GM08714 (cell line): ENCODE measurements around the gene CACNA1E.

Source experiments
- H3K4me3 ChIP-seq: fragments of 200-500 bp; sonication (Bioruptor generic); 2 replicates; pipeline ENCODE4 v1.5.1; 2014; ENCODE audit warnings: mild to moderate bottlenecking, low read length, inconsistent platforms
- ZNF274 ChIP-seq: IDR thresholded peaks from 2 replicates; pipeline ENCODE4 v1.6.1; 2012; ENCODE audit warnings: mild to moderate bottlenecking, low read depth, low read length

CACNA1E gene

DNA sequence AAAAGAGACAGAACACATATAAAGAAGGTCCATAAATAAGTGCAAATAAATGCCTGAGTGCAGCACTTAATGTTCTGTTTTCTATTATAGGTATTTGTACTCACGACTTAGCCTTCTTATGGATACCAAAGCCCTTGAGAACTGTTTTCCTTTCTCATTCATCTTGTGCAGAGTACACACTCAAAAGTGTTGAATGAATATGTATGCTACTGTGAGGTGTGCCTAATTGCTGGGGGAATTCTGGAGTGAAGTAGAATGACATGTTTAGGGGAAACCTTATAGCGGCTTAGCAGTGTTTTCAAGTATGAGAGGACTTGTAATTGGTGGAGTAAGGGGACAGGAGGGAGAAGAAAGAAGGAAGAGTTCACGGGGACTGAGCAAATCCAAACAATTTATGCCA, 157.6 kb downstream of the CACNA1E start:
- H3K4me3 ChIP-seq = no peak overlapping the region

DNA sequence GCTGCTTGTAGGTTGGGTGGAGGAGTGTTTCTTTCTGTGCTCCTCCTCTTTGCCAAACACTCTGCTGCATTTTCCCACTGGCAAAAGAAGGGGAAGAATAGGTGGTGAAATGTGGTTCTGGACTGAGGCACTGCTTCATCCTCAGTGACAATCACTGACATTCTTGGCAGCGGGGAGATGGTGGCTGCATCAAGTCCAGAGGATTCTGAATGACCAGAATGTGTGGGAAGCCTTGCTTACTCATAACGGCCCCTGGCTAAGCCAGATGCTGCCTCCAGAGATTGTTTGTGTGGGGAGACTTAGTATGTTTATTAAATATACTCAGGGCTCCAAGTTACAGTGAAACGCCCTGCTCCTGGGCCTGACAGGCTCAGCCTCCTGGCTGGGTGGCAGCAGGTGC, 160.3 kb downstream of the CACNA1E start:
- no peak for TF ChIP-seq ZNF274
- no peak overlapping the region for H3K4me3 ChIP-seq

More for the DNA sequence above, 157.6 kb downstream of the CACNA1E start:
- TF ChIP-seq ZNF274 = no peak

DNA sequence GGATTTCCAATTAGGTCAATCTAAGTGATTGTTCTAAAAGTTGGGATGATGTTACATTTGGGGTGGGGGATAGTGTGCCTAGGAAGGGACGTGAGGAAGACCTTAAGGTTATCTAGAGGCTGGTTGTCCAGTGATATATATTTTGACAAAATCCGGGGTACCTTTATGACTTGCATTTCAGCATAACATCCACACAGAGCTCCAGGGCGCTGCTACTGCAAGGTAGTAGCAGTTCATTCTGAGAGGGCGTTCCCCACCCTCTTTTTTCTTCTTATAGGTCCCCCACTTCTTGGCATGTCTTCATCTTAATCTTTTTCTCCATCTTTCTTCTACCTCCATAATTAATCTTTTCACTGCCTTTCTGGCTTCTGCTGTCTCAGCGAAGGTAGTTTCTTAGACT, 161.9 kb downstream of the CACNA1E start:
- no peak overlapping the region for H3K4me3 ChIP-seq

DNA sequence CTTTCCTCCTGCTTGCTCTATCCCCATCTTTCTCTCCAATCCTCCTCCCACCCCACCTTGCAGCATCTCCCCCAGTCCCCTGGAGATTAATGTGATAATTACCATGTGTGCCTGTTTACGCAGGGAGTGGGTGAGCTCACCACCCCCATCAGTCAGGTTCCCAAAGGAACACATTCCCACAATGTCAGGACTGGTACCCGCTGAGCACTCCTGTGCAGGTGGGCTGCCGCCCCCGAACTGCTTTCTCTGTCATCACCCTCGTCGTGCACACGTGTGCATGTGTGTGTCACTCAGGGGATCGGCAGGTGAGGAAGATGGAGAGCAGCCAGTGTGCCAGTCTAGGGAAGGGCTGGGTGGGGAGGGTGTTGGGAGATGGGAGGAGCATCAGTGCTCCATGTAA, 163.4 kb downstream of the CACNA1E start:
- H3K4me3 ChIP-seq = no peak overlapping the region
- no peak for TF ChIP-seq ZNF274

More for the DNA sequence above, 161.9 kb downstream of the CACNA1E start:
- no peak for TF ChIP-seq ZNF274

DNA sequence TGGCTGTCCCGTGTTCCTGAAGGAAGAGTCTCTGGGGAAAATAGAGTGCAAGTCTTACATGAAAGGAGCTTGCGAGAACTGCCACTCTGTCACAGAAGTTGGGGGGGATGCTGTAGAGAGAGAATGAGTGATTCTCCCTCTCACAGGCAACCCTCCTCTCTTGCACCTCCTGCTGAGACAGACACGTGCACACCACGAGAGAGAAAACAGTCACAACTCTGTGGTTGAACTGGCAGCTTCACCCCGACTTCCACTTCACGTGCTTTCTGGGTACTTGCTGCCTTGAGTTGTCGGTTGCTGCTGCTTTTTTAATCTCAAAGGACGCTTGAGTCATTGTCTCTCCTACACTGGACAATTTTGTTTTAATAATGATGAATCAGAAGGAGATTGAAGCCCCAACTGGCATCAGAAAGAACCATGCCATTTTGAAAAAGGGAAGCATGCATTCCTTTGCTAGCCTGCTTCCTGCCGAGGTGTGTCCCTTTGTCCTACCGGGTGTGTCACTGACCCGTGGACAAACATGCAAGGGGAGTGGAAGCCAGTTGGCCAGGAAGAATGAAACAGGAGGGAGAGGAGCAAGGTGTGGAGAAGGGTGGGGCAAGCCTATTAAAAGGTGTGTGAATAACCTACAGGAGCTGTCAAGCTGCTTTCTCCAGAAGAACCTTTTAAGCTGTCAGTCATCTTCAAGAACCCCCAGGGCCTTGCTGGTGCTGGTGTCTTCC, 164.2 kb downstream of the CACNA1E start:
- TF ChIP-seq ZNF274 = no peak
- H3K4me3 ChIP-seq = no peak overlapping the region

DNA sequence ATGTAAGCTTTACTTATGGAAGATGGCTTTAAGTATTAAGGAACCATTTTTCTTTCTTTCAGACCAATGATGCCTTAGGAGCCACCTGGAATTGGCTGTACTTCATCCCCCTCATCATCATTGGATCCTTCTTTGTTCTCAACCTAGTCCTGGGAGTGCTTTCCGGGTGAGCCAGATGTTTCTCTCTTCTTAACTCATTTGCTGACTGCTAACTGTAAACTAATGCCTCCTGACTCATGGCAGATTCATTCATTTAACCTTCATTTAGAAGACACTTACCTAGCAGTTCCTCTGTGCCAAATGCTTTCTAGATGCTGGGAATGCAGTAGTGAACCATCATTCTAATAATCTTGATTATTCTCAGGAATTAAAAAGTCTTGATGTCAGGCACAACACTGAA, 168.0 kb downstream of the CACNA1E start:
- H3K4me3 ChIP-seq = no peak overlapping the region
- no peak for TF ChIP-seq ZNF274

DNA sequence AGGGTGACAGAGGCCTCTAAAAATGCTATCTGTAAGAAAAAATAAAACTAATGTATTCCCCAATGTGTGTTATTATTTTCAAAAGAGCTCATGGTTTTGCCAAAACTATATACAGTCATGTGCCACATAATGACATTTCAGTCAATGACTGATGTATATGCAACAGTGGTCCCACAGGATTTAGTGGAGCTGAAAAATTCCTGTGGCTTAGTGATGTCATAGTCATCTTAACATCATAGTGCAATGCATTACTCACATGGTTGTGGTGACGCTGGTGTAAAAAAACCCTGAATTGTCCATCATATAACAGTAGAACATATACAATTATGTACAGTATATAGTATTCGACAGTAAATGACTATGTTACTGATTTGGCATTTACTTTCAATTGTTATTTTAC, 172.4 kb downstream of the CACNA1E start:
- no peak for TF ChIP-seq ZNF274
- no peak overlapping the region for H3K4me3 ChIP-seq

DNA sequence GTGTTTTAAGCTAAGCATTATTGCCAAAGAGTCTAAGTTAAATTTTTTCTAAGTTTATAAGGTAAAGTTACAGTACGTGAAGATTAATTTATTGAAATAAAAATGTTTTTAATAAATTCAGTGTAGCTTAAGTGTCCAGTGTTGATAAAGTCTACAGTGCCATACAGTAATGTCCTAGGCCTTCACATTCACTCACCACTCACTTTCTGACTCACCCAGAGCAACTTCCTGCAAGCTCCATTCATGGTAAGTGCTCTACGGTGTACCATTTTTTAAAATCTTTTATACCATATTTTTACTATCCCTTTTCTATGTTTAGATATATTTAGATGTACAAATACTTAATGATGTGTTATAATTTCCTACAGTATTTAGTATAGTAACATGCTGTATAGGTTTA, 173.2 kb downstream of the CACNA1E start:
- TF ChIP-seq ZNF274 = no peak
- no peak overlapping the region for H3K4me3 ChIP-seq

DNA sequence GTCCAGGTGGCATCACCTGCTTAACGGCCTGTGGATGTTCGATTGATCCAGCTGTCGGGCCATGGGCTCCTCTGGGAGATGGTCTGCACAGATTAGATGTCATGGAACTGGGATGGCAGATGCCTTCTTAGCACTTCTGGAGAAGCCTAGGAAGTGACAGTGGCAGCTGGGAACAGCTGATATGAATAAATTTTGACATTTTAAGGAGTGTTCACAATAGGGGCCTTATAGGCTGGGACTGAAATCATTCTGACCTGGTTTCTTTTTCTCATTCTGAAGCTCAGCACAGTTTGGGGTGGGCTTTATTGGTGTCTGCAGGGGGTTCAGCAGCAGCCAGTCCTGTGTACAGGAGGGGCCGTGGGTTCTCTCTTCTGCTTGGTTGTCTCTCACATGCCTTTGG, 175.3 kb downstream of the CACNA1E start:
- no peak for TF ChIP-seq ZNF274
- no peak overlapping the region for H3K4me3 ChIP-seq

DNA sequence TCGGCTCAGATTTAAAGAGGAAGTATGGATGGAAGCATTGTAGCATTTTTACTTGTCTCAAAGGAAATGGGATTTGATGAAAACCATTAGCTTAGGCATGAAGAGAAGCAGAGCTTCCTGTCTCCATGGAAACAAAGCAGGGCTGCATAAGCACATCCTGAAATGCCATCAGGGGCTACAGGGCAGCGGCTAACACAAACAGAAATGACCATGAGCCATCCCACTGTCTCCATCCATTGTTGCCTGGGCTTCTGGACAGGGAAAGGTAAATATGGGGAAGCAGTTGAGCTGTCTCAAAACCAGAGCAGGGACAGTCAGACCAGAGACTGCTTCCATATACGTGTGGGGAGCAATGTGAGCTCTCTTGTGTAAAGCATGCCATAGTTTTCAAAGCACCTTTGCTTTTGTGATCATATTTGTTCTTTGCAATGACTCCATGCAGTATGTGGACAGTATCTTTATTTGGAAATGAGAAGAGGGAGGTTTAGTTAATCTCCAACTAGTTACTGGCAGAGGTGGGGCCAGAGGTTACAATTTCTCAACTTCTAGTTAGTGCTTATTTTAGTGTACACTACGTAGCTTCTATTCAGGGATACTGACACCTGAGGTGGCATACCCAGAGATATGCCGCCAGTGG, 176.1 kb downstream of the CACNA1E start:
- no peak for TF ChIP-seq ZNF274

DNA sequence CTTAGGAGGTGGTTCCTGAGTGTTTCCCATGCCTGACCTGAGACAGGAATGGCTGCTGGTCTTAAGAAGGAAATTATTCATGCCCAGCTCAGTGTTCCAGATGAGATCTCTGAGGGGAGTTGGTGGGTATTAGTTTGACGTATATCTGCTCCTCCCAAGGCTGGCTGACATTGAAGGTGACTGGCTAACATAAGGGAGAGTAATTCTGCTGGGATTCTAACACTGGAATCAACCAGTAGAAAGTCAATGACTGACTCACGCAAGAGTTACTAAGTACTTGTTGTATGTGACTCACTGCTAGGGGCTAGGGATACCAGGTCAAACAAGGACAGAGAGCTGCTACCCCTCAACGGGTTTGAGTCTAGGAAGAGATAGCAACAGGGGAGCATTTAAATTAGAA, 177.3 kb downstream of the CACNA1E start:
- H3K4me3 ChIP-seq = no peak overlapping the region
- TF ChIP-seq ZNF274 = no peak

More for the DNA sequence above, 176.1 kb downstream of the CACNA1E start:
- H3K4me3 ChIP-seq = no peak overlapping the region

DNA sequence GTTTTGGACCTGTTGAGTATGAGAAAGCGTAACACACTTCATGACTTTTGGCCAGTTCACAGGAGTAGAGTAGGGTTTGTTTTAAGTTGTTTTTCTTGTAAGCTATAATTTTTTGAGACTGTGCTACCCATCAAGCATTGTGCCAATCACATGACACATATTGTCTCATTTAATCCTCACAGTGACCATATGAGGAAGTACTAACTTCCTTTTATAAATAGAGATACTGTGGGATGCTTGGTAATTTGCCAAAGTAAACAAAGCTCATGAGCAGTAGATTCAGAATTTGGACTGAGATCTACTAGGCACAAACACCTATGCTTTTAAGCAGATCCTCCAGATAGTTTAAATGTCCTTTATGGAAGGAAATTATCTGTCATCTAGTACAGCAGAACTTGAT, 178.3 kb downstream of the CACNA1E start:
- no peak overlapping the region for H3K4me3 ChIP-seq
- no peak for TF ChIP-seq ZNF274

DNA sequence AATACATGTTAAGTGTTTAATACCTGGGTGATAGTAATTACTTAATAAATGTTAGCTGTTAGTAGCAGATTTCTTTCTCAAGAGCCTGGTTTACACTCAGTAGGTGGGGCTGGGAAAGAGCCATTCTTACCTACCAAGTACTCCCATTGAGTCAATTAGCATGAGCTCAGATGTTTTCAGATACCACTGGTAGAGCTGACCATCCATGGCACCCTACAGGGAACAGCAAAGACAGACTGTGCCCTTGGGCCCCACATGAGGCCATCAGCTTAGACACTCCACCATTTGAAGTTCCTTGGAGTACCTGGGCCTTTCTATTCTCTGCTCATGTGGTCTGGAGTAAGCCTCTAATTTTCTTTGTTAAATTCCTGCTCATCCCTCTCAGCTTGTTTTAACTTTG, 179.3 kb downstream of the CACNA1E start:
- no peak for TF ChIP-seq ZNF274
- no peak overlapping the region for H3K4me3 ChIP-seq

DNA sequence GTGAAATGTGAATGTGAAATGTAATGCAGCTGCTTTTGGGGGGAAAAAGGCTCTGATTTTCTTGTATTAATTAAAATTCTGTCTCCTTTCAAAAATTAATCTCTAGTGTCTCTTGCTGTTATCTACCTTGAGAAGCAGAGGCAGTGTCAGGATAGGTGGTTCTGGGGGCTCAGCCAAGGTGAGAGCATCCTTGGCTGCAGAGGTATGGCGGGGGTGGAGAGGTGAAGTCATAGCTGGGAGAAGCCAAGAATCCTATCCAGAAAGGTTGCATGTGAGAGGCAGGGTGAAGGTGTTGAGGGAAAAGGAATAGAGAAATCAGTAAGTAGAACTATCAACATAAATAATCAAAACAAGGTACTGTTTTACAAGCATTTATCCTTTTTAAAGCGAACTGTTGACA, 181.2 kb downstream of the CACNA1E start:
- no peak for TF ChIP-seq ZNF274
- no peak overlapping the region for H3K4me3 ChIP-seq

DNA sequence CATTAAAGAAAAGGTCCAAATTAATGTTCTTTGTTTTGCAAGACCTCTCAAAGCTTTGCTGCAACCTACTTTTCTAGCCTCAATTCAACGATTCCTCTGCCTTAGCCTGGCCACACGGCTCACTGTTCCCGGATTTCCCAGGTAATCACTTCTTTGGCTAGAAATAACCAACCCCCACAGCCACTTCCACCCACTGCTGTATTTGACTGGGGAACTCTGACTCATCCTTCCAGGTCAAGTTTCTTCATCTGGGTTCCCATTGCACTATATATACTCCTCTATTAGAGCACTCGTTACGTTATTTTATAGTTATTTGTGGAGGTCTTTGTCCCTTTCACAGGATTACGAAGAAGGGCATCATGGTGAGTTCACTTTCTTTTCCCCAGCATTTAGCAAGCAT, 185.9 kb downstream of the CACNA1E start:
- no peak for TF ChIP-seq ZNF274
- H3K4me3 ChIP-seq = no peak overlapping the region
